Stimulated activated CD4-positive, alpha-beta T cell treated with anti-CD3 and anti-CD28 coated beads, Interleukin-15, amount 100 ng/mL, for 24 hours (primary cell): ENCODE data around the gene PPP2R5C.

Source experiments
- DNase-seq: peaks from one replicate; pipeline ENCODE4 v3.0.0-alpha.2; 2020

The PPP2R5C gene

DNA sequence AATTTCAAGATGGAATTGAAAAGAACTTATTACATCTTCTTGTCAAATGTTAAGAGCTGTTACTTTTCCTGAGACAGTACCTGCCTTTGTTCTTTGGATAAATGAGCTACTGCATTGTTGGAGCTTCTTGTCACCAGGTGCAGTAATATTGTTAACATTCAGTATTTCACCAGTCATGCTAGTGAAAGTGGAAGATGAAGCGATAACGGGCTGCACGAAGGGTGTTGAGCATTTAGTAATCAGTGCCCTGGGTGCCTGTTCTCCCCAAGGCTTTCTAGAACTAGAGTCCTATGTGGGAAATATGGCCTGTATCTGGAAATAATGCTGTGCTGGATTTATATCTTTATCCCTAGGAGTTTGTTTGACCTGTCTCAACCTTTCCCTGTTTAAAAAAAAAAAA lies 83.2 kb downstream of the PPP2R5C start:
- peak; percentile 27 for DNase-seq

DNA sequence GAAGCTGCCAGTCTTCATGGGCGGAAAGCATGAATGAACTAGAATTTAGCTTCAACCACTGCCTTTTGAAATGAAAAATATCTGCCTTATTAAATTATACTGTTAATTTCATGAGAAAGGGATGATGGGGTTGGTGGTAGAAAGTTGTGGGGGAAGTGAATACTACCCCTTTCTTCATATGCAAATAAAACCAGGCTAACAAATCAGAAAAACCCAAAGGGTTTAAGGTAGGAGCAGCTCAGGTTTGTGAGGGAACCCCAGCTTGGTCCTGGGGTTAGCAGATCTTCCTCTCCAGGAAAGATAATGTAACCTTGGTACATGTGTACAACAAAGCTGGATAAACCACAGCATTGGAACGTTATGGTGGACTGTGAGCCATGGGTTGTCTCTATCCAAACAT lies 84.0 kb downstream of the PPP2R5C start:
- DNase-seq, result no peak

DNA sequence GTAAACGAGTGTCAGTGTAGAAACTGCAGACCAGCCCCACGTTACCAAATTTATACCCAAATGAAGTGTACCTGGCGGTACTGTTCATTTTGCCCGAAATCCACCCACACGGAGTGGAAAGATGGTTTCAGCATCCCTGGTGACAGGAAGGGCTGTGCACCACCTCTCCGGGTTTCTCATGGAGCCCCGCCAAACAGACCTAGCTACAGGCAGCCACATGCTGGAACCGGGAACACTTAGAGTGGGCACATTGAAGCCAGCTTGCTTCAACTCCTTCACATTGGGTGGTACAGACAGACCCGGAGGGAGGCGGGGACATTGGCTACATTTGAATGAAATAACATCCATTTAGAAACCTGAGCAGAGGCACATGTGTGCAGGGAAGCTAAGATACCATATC lies 84.4 kb downstream of the PPP2R5C start:
- peak; percentile 52 for DNase-seq

DNA sequence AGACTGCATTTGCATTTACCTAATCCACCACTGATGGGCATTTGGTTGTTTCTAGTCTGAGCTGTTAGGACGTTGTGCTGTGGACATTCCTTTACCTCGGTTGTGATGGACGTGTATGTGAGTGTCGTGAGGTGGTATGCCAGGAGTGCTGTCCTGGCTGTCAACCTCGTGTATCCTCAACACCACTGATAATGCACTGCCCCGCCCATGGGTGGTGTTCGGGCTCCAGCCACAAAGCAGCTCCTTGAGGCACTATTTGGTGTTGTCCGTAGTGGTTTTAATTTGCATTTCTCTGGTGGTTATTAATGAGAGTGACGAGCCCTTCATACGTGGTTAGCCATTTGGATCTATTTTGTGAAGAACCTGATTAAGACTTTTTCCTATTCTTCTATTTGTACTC lies 87.6 kb downstream of the PPP2R5C start:
- DNase-seq, result no peak

DNA sequence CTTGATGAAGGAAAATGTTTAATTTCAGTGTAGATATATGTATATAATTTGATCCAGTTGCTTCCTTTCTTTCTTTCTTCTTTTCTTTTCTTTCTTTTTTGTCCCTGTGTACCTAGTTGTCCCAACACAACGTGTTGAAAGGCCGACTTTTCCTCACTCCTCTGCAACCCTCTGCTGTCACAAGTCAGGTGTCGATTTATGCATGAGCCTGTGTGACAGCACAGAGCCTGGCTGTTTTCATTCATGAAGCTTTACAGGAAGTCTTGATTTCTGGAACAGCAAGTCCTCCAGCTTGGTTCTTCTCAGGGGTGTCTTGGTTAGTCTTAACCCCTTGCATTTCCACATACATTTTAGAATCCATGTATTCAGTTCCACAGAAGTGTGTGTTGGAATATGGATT lies 88.1 kb downstream of the PPP2R5C start:
- DNase-seq, result no peak

GRCh38 chr14:101851183-101851582 lies 89.7 kb downstream of the PPP2R5C start:
- no peak for DNase-seq

DNA sequence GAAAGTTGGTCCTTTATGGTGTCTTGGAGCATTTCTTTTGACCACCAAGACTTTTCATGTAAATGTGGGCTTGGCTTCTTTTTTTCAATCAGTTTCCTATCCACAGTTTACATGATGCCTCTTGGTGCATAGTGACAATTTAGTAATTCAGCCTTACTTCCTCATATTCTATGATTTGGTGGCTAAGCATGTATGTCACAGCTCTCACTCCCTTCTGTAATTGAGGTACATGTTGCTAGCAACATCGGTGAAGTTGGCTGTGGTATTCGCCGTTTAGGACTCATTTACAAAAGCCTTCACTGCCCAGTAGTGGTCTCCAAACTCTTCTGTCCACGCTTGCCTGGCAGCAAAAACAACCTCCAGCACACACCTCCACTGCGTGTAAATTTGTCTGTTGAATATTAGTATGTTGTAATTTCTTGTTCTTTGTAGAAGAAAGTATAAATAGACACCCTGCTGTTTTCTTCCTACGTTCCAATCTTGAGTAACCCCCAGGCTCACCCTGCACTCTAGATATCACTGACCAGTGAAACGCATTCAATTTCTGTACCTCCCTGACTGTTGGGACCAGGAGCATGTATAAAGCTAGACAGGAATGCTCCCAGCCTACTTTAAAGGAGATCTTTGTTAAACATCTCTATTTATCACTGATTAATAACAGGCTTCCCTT lies 90.4 kb downstream of the PPP2R5C start:
- DNase-seq, result no peak

DNA sequence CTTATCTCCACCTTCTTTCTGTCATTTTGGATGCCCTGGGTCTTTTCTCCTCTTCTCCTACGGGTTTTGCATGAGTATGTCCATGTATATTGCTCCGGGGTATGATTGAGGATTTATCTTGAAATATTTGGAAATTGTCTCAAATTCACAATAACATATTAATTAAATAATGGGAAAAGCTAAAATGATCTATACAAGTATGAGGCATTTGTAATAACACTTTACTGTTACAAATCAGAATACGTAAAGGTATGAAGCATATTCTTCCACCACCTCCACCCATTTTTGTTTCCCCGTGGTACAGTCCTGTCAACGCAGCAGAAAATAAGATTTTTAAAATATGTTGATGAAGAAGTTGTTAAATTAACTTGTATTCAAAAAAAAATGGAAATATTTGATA lies 91.3 kb downstream of the PPP2R5C start:
- DNase-seq, result no peak

DNA sequence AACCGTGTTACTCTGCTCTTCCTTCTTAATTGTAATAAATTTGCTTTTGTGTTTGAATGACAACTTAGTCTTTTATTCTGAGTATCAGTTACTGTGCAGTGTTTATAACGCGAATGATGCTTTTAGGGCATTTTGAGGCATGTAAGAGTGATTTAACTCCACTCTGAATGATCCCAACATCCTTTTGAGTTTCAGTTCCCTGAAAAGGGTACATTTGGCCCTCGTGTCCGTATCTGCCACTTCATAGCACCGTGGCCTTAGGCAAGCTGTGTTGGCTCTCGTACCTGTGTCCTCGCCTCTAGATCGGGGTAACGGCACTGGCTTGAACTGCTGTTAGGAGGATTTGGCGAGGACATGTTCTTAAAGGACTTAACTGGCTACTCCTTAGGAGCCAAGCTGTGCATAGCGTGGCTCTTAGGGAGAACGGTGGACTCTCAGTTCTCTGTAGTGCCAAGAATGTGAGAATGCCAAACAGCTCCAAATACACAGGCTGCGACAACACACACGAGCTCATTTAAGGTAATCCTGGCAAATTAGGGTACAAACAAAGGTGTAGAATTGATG lies 92.0 kb downstream of the PPP2R5C start:
- DNase-seq, result no peak

- DNase-seq, result peak; percentile 28
Measured at GRCh38 chr14:101854366-101854765, 92.9 kb downstream of the PPP2R5C start.

DNA sequence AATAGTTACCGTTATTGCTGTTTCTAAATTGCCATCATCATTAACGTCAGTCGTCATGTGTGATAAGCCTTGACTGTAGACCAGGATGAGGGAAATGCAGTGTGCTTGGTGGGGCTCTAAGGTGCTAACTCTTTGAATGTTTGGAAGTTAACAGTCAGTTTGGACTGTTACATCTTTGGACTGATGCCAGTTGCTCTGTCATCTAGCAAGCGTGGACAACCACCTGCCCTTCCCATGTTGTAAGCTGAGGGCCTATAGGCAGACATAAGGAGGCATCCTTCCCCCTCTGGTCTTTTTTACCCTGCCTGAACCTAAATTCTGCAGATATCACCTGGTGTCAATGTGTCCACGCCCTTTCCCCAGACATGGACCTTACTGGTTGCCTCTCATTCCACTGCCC lies 94.4 kb downstream of the PPP2R5C start:
- DNase-seq, result no peak

DNA sequence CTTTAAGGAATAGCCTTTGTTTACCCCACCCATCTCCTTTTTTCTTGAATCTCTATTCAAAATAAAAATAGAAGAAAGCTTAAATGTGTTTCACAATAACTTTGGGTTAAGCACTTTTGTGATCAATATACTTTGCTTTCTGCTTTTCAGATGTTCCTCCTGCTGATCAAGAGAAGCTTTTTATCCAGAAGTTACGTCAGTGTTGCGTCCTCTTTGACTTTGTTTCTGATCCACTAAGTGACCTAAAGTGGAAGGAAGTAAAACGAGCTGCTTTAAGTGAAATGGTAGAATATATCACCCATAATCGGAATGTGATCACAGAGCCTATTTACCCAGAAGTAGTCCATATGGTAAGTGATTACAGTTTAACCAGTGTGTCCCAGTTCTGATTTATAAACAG lies 95.0 kb downstream of the PPP2R5C start:
- no peak for DNase-seq

DNA sequence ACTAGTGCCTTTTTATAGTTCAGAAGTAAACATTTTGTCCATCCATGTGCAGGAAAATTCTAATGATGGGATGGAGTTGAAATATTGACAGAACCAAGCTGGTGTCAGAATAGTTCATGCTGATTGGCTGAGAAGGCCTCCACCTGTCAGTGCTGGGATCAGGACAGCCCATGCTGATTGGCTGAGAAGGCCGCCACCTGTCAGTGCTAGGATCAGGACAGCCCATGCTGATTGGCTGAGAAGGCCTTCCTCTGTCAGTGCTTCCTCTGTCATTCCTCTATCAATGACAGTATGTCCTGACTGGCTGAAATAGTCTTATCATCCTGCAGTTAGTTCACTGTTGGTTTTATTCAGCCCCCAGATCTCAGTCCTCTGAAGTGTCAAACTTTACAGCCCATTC lies 95.7 kb downstream of the PPP2R5C start:
- no peak for DNase-seq

- DNase-seq, result peak; percentile 26
Measured at GRCh38 chr14:101858791-101859537, 97.5 kb downstream of the PPP2R5C start.

DNA sequence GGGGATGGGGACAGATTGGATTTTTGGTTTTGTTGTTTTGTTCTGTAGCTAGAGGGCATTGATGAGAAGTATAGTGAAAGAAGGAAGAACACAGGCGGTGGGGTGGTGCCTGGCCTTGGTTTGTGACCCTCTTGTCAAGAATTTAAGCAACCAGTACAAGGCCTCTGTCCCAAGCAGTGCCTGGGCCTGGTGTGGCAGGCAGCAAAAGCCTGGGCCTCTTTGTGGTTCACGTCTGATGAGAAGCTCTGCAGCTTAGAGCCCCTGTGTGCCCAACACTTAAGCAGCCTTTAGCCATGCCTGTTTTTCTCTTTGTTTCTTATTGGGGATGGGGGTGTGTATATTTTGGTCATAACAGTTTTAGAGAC lies 98.0 kb downstream of the PPP2R5C start:
- DNase-seq, result no peak

GRCh38 chr14:101859958-101860357 lies 98.4 kb downstream of the PPP2R5C start:
- no peak for DNase-seq

- no peak for DNase-seq
Measured at GRCh38 chr14:101861464-101861863, 100.0 kb downstream of the PPP2R5C start.

DNA sequence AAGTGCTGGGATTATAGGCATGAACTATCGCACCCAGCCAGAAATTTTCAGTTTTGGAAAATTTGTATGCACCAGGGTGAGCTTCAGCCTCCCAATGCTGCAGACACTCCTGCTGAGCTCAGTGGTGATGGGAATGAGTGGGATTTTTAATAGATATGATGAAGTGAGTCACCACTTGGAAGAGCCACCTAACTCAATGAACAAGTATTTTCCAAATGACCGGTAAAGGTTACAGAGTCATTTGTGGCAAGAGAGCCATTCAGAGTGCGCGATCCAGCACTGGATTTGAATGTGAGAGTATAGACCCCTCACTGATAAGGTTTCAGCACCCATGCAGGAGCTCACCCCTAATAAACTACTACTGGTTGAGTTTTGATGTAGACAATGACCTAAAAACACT lies 100.7 kb downstream of the PPP2R5C start:
- no peak for DNase-seq

GRCh38 chr14:101862711-101863110 lies 101.2 kb downstream of the PPP2R5C start:
- no peak for DNase-seq

- no peak for DNase-seq
Measured at GRCh38 chr14:101865288-101865687, 103.8 kb downstream of the PPP2R5C start.

- no peak for DNase-seq
Measured at GRCh38 chr14:101867854-101868253, 106.3 kb downstream of the PPP2R5C start.

DNA sequence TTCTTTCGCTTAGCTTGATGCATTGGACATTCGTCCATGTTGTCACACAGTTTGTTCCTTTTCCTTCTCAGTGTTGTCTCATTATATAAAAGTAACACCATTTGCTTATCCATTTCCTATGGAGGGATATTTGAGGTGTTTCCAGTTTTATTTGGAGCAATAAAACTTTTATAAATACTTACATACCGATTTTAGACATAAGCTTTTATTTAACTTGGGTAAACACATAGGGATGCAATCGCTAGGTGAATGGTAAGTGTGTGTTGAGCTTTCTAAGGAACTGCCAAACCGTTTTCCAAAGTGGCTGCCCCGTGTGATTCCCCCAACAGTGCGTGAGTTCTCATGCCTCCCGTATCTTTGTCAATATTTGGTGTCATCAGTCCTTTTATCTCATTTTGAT lies 107.7 kb downstream of the PPP2R5C start:
- no peak for DNase-seq

- DNase-seq, result no peak
Measured at GRCh38 chr14:101870273-101870939, 108.9 kb downstream of the PPP2R5C start.

- DNase-seq, result no peak
Measured at GRCh38 chr14:101872346-101872745, 110.8 kb downstream of the PPP2R5C start.
